GM12873 (cell line): Measurements from ENCODE around the gene CTDSPL2.

Experiments used
- CTCF ChIP-seq: IDR thresholded peaks from 2 replicates; pipeline ENCODE4 v1.5.1; 2012; ENCODE audit warnings: low read depth, mild to moderate bottlenecking, moderate library complexity, low read length, control low read depth; ENCODE audit not compliant: insufficient read depth; ENCODE audit errors: missing control alignments

The CTDSPL2 gene

GRCh38 chr15:44427756-44428724, 611 bp downstream of the CTDSPL2 start:
- TF ChIP-seq CTCF = no peak

GRCh38 chr15:44435893-44436667, 8.7 kb downstream of the CTDSPL2 start:
- TF ChIP-seq CTCF = no peak

- TF ChIP-seq CTCF = no peak
Measured at GRCh38 chr15:44438402-44438801, 11.0 kb downstream of the CTDSPL2 start.

- TF ChIP-seq CTCF = no peak
Measured at GRCh38 chr15:44441095-44441501, 13.7 kb downstream of the CTDSPL2 start.

GRCh38 chr15:44443515-44443914, 16.1 kb downstream of the CTDSPL2 start:
- no peak for TF ChIP-seq CTCF

GRCh38 chr15:44447772-44448376, 20.4 kb downstream of the CTDSPL2 start:
- no peak for TF ChIP-seq CTCF

GRCh38 chr15:44450172-44450571, 22.7 kb downstream of the CTDSPL2 start:
- TF ChIP-seq CTCF = no peak
